PC-9 (cell line): ENCODE data around the gene ZACN. TPM values are rescaled to one million over a fixed set of nuclear protein-coding genes. Genes with fewer than 3 reads are reported as not detected.

Source experiments
- BruUV-seq: library from RNA; stranded (reverse); fragments of 400-500 nt; replicated peaks from 2 replicates; lab custom pipeline; 2021; lab: Mats Ljungman, UMichigan
- CTCF ChIA-PET: fragments of 300-600 bp; sonication (Branson Sonifier 250); formaldehyde crosslinking; loops from one replicate; lab custom pipeline; 2022; ENCODE audit warnings: antibody characterized with exemption; lab: Charles Lee
- POLR2A ChIA-PET: fragments of 300-600 bp; sonication (Branson Sonifier 250); formaldehyde crosslinking; loops from one replicate; lab custom pipeline; 2022; ENCODE audit warnings: antibody characterized with exemption; ENCODE audit not compliant: unreplicated experiment; lab: Charles Lee
- DNase-seq, 2 experiments: peaks; one replicate each; pipeline versions ENCODE4 v3.0.0 to v3.0.0-alpha.2; 2015 to 2022; ENCODE audit warnings: mixed read lengths in 1 of 2
- H2AFZ ChIP-seq: fragments of 200-600 bp; sonication (generic); 2 replicates; pipeline ENCODE4 v1.8.1; 2017; ENCODE audit warnings: antibody characterized with exemption
- H3F3A ChIP-seq: fragments of 200-600 bp; sonication (generic); 2 replicates; pipeline ENCODE4 v1.8.1; 2017; ENCODE audit warnings: antibody characterized with exemption, mild to moderate bottlenecking, low read depth; ENCODE audit not compliant: insufficient read depth
- H3K27ac ChIP-seq: fragments of 200-600 bp; sonication (generic); 2 replicates; pipeline ENCODE4 v1.6.1; 2016; ENCODE audit warnings: mixed run types
- H3K27me3 ChIP-seq: fragments of 200-600 bp; sonication (generic); 2 replicates; pipeline ENCODE4 v1.6.1; 2016; ENCODE audit warnings: low read depth, mixed run types; ENCODE audit not compliant: insufficient read depth
- H3K36me3 ChIP-seq: fragments of 200-600 bp; sonication (generic); 2 replicates; pipeline ENCODE4 v1.6.1; 2016; ENCODE audit warnings: low read depth, mixed run types
- H3K4me1 ChIP-seq: fragments of 200-600 bp; sonication (generic); replicated peaks from 2 replicates; pipeline ENCODE4 v1.6.1; 2016; ENCODE audit warnings: mixed run types; ENCODE audit not compliant: insufficient read depth
- H3K4me2 ChIP-seq: fragments of 200-600 bp; sonication (generic); 2 replicates; pipeline ENCODE4 v1.6.1; 2017; ENCODE audit warnings: mixed run types
- H3K4me3 ChIP-seq: fragments of 200-600 bp; sonication (generic); 2 replicates; pipeline ENCODE4 v1.6.1; 2016; ENCODE audit warnings: mixed run types
- H3K79me2 ChIP-seq: fragments of 200-600 bp; sonication (generic); 2 replicates; pipeline ENCODE4 v1.6.1; 2017; ENCODE audit warnings: low read depth, mixed run types
- H3K9me2 ChIP-seq: fragments of 200-600 bp; sonication (generic); 2 replicates; pipeline ENCODE4 v1.8.1; 2017; ENCODE audit warnings: mild to moderate bottlenecking; ENCODE audit not compliant: insufficient read depth
- H3K9me3 ChIP-seq: fragments of 200-600 bp; sonication (generic); 2 replicates; pipeline ENCODE4 v1.8.1; 2016; ENCODE audit warnings: low read depth; ENCODE audit not compliant: insufficient read depth
- H4K20me1 ChIP-seq: fragments of 200-600 bp; sonication (generic); 2 replicates; pipeline ENCODE4 v1.8.1; 2017; ENCODE audit not compliant: insufficient read depth
- EZH2 ChIP-seq: fragments of 200-600 bp; sonication (generic); IDR thresholded peaks from 2 replicates; pipeline ENCODE4 v1.8.0; 2017; ENCODE audit warnings: antibody characterized with exemption, low read depth
- intact Hi-C: fragments of 100-400 bp; cut with micrococcal nuclease; formaldehyde crosslinking; loops from one replicate; pipeline ENCODE4 v1.10.0; 2022; ENCODE audit not compliant: unreplicated experiment
- total RNA-seq: library from RNA; stranded (reverse); gene quantifications from 2 replicates; pipeline ENCODE4 v1.2.3, GENCODE V29; 2021
- TF ChIP-seq, protein P1 (sequence below): fragments of 200-600 bp; sonication (generic); conservative IDR thresholded peaks from 2 replicates; pipeline ENCODE4 v1.6.1; 2017; ENCODE audit warnings: mixed run types, antibody characterized with exemption, mild to moderate bottlenecking, moderate library complexity

Gene ZACN
- total RNA-seq, 1 experiment from 2014 or later: not detected

DNA sequence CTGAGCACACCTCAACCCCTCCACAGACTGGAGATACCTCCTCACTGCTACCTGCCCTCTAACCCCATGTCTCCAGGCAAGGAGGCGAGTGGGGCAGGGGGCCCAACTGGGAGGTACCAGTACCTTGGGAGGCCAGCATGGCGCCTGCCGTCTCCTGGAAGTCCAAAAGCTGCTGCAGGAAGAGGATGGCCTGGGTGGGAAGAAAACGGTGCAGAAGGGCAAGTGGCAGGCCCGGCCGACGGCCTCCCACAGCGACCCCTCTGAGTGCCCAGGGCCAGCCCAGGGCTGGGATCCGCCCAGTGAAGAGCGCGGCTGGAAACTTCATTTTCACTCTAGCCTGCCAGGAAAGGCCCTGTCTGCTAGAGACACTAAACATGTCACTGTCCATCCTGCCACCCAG, 8.5 kb downstream of the ZACN start:
- DNase-seq: no peak
- BruUV-seq: no TSS peak
- ChIA-PET CTCF (no interaction called here), POLR2A (no interaction called here)
- H3K79me2 ChIP-seq: no peaks in the 10 kb centered on the region
- no peaks in the 10 kb centered on the region for H3K36me3 ChIP-seq
- H3F3A ChIP-seq: no peaks in the 10 kb centered on the region
- no peaks in the 10 kb centered on the region for H4K20me1 ChIP-seq
- H3K27me3 ChIP-seq: no peaks in the 10 kb centered on the region
- H3K4me2 ChIP-seq: no peak overlapping the region
- TF ChIP-seq, protein P1, sequence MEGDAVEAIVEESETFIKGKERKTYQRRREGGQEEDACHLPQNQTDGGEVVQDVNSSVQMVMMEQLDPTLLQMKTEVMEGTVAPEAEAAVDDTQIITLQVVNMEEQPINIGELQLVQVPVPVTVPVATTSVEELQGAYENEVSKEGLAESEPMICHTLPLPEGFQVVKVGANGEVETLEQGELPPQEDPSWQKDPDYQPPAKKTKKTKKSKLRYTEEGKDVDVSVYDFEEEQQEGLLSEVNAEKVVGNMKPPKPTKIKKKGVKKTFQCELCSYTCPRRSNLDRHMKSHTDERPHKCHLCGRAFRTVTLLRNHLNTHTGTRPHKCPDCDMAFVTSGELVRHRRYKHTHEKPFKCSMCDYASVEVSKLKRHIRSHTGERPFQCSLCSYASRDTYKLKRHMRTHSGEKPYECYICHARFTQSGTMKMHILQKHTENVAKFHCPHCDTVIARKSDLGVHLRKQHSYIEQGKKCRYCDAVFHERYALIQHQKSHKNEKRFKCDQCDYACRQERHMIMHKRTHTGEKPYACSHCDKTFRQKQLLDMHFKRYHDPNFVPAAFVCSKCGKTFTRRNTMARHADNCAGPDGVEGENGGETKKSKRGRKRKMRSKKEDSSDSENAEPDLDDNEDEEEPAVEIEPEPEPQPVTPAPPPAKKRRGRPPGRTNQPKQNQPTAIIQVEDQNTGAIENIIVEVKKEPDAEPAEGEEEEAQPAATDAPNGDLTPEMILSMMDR: no peak
- no peak for TF ChIP-seq EZH2
- H3K4me3 ChIP-seq: no peak overlapping the region
- H2AFZ ChIP-seq: no peak overlapping the region
- no peaks in the 10 kb centered on the region for H3K4me1 ChIP-seq
- H3K27ac ChIP-seq: no peak overlapping the region
- H3K9me2 ChIP-seq: no peaks in the 10 kb centered on the region
- no peaks in the 10 kb centered on the region for H3K9me3 ChIP-seq
- intact Hi-C loops: no loop called here

DNA sequence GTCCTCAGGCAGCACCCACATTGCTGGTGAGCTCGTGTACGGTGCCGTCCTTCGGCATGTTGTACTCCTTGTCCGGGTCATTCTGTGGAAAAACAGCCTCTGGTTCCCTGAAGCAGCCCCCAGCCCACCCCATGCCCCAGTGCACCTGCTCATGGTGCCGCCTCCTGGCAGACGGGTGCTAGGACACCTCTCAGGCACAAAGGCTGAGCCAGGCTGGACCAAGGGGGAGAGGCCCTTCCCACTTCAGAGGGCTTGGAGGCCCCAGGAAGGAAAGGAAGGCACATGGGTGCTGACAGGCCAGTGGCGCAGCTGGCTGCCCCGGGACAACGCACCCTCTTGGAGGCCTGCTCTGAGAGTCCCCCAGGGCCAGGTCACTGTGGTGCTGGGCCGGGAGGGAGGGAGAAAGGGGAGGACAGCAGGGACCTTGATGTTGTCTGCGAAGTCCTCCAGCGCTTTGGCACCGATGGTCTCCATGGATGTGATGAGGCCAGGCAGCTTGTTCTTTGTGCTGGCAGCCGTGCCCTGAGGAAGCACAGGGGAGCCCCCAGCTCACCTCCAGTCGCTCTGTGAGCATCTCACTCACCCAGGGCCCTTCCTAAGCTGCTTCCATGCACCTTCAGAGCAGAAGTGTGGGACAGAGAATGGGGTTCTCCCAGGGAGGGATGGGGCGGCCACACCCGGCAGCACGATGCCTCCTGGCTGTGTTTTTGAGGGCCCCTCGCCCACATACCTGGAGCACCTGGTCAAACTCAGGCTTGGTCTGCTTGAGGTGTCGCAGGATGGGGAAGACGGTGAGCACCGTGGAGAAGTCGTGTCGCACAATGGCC, 9.3 kb downstream of the ZACN start:
- DNase-seq: no peak
- no TSS peak for BruUV-seq
- H3K4me2 ChIP-seq: no peak overlapping the region
- H3K36me3 ChIP-seq: no peaks in the 10 kb centered on the region
- no peaks in the 10 kb centered on the region for H3K4me1 ChIP-seq
- no peak overlapping the region for H3K27ac ChIP-seq
- H3K27me3 ChIP-seq: no peaks in the 10 kb centered on the region
- CTCF ChIA-PET: no interaction called here
- H4K20me1 ChIP-seq: no peaks in the 10 kb centered on the region
- TF ChIP-seq EZH2: no peak
- TF ChIP-seq, protein P1: no peak
- POLR2A ChIA-PET: interaction anchor here (0.7 kb wide), 2 partner anchors 139 to 315 kb away, joined by 3 read pairs; no protein-coding TSS in a partner anchor
- H3K9me2 ChIP-seq: no peaks in the 10 kb centered on the region
- H3F3A ChIP-seq: no peaks in the 10 kb centered on the region
- H3K4me3 ChIP-seq: no peak overlapping the region
- intact Hi-C loops: no loop called here
- H3K79me2 ChIP-seq: no peaks in the 10 kb centered on the region
- H2AFZ ChIP-seq: no peak overlapping the region
- no peaks in the 10 kb centered on the region for H3K9me3 ChIP-seq

DNA sequence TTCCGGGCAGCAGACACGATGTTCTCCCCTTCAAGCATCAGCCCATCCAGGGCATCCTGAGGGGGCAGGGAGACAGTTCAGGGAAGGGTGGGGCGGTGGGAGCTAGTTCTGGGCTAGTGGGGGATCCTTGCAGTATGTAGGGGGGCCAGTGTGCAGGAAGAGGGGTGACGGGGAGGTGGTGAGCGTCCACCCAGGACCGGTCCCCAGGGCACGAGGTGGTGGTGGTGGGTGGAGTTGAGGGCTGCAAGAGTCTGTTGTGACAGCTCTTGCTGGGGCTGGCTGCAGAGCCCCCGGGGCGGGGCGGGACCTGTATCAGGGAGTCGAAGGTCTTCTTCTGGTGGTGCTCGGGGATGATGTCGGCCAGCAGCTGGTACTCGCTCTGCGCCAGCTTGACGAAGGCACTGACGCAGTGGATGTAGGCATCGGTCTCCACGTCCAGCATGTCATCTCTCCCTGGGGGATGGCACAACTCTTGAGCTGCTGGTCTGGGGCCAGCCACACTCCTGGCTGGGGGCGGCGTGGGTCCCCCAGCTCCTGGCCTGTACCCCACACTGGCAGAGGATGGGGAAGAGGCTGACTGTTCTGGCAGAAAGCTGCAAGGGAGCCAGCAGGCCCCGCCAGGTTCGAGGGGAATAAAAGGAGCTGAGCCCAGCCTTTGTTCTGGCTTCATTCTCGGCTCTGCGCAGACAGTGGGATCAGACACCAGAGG, 10.0 kb downstream of the ZACN start:
- POLR2A ChIA-PET: interaction anchor here (0.7 kb wide), 2 partner anchors 138 to 316 kb away, joined by 3 read pairs; no protein-coding TSS in a partner anchor
- Histone ChIP-seq H4K20me1 (no peaks in the 10 kb centered on the region), H3K4me3 (no peak overlapping the region), H3K79me2 (no peaks in the 10 kb centered on the region), H3K27ac (no peak overlapping the region), H2AFZ (no peak overlapping the region), H3F3A (no peaks in the 10 kb centered on the region), H3K9me3 (no peaks in the 10 kb centered on the region), H3K9me2 (no peaks in the 10 kb centered on the region), H3K4me1 (no peaks in the 10 kb centered on the region), H3K27me3 (no peaks in the 10 kb centered on the region), H3K4me2 (no peak overlapping the region), H3K36me3 (no peaks in the 10 kb centered on the region)
- CTCF ChIA-PET: no interaction called here
- no TSS peak for BruUV-seq
- TF ChIP-seq EZH2: no peak
- intact Hi-C loops: no loop called here
- DNase-seq: no peak
